Stimulated activated CD8-positive, alpha-beta memory T cell treated with anti-CD3 and anti-CD28 coated beads, Interleukin-2, amount 100 ng/mL, for 48 hours (primary cell): Measurements from ENCODE around the gene ZBTB20.
A peak's percentile ranks its signal among the peaks of the same experiment; 100 is the strongest.

ENCODE experiments used
- DNase-seq, 2 donors: peaks; one replicate each; pipeline ENCODE4 v3.0.0-alpha.2; 2020; ENCODE audit warnings: low read depth in 2 of 2

The ZBTB20 gene

DNA sequence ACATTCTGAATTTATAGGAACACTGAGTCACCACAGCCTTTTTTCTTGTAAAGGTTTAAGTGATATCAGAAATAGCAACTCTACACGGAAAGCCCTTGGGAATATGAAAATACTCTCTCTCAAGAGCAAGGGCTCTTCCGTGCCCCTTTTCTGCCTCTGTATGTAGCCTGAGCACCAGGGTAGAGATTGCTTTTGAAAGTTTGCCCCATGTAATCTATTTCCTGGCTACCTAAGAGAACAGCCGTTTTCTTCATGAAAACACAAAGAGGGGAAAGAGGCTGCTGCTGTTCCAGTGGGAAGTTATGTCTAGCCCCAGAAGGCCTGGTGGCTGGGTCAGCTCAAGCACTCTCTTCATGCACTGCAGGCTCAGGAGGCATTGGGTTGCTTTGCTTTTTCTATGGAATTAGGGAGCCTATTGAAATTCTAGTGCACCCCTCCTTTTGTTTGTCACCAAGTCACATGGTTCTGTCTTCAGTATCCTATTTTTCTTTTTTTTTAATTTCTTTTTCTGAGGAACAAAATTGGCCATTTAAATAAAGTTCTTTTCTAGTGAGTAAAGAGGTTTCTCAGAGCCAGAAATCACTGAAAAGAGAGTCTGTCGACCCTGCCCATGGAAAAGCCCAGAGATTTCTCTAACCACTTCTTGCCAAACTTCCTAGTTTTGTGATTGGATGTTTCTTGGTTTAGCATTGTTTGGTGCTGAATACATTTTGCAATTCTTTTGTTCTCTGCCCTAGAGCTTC lies 813.7 kb downstream of the ZBTB20 start:
- DNase-seq, result no peak

DNA sequence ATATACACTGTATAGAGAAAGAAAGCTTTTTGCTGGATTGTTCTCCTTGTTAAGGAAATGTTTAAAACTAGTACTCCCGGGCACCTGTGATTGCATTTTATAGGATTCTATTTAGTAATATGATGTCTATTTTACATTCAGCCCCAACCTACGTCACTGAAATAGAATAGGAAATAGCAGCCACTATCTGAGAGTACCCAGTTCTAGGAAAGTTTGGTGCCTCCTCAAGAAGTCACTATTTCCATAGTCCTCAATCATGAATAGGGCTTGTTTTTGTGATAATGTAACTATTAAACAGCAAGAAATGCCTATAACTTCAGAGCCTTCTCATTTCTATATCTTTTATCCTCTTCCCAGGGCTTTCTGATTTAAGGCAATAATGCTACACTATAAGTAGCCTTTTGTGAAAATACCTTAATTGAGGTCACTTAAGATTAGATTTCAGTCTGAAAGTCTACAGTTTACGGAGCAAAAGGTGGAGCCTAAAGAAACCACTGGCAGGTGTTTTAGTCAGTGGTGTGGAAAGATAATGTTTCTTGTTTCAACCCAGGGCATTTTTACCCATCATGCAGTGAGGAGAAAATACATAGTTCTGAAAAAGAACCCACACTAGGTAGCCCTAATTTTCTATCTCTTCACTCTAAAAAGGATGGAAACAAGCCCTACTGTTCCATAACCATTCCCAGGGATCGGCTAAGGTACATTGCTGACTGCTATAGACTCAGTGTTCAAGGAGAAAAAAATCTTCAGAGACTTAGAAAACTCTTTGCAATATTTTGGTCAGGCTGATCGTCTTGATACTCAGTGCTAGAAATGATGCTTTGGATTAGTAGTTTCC lies 814.5 kb downstream of the ZBTB20 start:
- no peak for DNase-seq

DNA sequence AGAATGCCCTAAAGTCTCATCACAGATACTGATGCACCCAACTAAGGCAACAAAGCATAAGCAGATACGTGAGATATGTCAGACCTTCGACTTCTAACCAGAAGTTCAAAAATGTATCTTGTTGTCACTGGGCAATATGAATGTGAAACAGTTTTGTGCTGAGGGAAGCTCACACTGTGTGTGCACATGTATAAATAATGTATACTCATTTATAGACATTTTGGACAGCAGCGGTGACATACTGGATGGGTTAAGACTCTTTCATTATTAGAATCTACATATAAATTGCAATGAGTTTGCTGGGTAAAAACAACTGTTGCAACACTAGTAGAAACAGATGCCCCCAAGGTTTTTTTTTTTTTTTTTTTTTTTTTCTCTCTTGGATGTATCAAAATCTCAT lies 815.4 kb downstream of the ZBTB20 start:
- no peak for DNase-seq

DNA sequence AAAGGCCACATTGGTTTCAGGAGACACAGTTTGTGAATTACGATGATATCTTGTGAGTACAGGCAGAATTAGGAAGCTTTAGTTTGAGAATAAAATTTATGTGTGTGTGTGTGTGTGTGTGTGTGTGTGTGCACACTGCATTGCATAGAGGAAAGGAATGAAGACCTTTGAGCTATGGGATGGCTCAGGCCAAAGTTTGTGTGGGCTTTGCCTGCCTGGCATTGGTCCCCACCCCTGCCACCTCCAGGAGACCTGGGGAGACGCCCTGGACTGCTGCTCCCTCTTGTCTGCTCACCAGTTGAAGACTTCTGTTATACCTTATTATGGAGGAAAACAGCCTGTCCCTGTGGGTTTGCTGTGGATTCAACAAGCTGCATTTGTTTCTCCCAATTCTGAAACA lies 816.1 kb downstream of the ZBTB20 start:
- no peak for DNase-seq

DNA sequence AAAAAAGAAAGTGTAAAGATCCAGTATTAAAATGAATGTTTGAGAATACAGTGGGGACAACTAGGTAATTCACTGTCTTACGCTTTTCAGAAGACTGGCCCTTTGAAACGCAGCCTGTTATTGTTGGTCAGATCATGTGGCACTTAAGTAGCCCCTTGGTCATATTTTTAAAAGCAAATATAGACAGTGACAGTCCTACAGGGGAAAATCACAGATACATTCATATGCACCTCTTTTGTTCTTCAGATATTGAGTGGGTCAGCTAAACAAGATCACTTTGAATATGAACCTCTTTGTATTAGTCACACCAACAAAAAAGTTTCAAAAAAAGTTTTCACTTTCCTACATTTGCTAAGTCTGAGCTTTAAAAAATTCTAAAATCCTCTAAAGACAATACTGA lies 817.3 kb downstream of the ZBTB20 start:
- DNase-seq, result no peak

DNA sequence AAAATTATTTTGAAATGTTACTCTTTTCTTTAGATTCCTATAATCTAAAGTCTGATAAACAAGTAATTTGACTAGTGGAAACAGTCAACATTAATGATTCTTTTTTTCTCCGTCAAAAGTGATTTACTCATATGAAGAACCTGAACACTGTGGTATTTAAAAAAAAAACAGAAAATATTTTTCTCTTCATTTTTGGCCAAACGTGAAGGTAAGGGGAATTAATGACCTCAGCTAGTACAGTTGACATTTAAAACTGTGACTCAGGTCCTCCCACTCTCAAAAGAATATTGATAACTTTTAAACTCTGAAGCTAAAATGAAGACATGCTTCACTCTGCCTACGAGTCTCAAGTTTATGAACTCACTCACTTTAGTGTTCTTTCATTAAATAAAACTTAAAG lies 818.7 kb downstream of the ZBTB20 start:
- DNase-seq, result no peak

DNA sequence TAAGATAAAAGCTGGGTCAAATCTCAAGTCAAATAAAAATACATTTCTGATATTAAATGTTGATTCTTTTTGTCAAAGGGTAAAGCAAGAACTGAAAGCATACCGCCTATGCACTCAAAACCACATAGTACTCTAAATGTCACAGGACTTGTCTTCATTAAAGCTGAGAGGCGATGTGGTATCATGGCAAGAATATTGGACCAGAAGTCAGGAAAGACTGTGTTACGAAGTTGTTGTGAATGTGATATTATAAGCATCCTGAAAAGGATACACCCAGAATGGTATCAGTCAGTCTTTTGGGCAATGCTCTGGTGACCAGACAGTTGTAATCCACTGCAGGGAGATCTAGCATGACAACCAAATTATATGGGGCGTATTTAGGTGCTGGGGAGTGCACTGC lies 819.4 kb downstream of the ZBTB20 start:
- no peak for DNase-seq

DNA sequence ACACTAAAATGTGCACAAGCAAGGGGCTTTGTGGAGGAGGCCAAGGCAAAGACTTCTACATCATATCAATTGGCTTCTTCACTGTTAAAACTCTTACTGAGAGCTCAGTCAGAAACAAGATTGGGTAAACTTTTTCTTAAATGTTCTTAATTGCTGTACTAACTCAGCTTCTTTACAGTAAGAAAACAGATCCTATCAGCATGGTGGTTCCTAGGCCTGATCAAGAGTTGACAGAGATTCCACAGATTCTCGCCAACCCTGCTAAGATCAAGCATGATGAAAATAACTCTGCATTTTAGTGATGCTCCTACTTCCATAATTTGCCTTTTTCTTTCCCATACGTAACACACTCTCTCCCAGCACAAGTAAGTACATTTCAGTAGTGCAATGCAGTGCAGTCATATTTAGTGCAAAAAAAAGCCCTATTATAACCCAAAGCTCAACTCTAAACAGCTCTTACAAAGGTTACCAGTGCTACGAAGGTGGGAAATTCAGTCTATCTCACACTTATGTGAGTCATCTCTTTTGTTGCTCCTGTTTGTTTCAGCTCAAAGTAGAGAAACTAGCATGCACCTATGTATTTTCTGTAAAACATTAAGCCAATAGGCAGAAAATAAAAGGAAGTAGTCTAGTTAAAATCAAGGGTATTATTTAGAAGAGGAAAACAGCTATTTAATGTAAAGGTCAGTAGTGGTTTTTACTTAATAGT lies 823.4 kb downstream of the ZBTB20 start:
- DNase-seq, result no peak

DNA sequence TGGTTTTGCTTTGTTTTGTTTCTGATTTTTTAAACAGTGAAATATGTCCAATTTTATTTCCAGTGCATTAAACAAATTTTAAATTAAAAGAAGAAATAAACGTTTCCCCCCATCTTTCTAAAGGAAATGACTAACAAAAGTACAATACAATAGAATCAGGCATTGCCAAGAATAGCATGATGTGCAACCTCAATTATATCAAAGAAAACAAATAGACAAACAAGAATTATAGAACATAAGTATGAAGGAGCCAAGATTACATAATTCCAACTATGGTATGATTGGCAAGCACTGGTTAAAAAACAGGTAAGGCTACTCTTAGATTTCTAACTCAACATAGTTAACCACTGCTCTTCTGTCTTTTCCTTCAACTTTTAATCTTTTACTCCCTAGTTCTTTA lies 826.8 kb downstream of the ZBTB20 start:
- DNase-seq, result no peak

DNA sequence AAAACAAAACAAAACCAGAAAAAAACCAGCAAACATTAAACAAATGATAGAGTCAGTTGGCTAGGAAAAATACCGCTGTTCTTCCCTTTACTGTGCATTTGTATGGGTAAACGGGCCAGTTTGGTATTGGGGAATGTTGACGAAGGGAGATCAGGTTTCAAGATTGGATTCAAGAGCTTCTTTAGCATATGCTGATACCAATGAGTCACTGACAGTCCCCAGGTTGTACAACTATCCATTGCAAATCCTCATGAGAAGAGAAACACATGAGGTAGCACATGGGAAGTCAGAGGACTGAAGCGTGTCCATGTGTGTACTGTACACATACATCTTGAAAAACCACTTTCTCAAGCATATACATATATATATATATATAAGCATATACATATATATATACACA lies 827.6 kb downstream of the ZBTB20 start:
- DNase-seq, result no peak

DNA sequence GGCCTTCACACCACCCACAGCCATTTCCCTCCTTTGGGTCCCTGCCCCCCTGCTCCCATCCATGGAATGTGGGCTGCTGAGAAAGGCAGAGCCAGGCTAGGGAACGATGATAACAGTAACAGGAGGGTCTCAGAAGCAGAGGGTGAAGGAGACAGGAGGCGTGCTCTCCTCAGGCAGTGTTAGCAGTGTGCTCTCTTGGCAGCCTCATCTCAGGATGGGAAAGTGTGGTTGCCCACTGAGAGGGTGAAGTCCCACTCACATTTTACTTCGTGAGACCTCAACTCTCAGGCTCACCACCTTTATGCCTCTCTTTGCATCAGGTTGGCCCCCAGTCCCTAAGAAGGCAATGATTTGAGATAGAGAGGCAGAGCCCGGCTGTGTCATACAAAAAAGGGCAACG lies 828.8 kb downstream of the ZBTB20 start:
- DNase-seq, result peak in 1 of 2 donors; percentile 18

DNA sequence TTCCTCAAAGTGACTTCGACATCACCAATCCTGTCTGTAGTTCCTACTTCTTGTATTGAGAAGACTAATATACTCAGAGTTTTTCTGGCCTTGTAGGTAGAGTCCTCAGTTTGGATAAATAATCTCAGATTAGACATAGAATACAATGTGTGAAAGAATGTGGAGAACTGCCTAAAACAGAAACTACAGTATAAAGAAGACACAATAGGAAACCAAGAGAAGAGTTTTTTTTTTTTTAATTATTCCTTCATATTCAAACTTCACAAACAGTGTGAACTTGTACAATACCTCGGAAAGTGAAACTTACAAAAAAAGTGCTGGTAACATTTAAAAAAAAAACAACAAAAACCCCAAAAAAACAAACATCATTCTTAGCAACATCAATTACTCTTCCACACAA lies 832.8 kb downstream of the ZBTB20 start:
- DNase-seq, result no peak

DNA sequence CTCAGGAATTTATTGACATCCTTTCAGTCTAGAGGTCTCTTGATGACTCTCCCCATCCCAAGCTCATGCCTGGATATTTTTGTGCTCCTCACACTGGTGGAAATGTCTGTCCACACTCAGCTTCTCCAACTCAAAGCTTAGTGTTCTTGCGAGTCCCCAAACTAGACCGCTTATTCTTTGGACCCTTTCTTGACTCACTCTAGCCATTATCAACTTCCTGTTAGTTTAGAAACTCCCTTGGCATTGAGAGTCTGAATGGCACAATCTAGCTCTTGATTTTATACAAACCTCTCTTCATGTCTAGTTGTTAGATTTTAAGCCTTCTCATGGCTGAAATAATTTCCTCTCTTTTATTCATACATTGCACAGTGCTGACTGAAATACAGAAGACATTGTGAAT lies 833.7 kb downstream of the ZBTB20 start:
- no peak for DNase-seq

DNA sequence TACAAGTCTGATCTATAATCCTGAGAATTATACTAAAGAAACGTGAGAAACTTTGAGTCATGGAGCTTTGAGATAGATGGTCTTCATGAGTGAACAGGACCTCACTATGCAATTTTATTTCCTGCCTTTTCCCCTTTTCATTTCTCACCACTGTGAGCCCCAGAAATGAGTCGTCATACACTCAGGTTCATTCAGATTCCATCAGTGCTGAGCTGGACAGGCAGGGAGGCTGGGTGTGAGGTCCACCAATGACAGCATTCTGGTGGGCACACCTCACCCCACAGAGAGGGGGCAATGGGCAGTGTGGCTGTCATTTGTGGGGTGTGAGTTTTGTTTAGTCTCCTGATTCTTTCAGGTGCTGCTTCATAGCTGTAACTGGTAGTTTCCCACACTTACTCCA lies 836.4 kb downstream of the ZBTB20 start:
- DNase-seq, result no peak

DNA sequence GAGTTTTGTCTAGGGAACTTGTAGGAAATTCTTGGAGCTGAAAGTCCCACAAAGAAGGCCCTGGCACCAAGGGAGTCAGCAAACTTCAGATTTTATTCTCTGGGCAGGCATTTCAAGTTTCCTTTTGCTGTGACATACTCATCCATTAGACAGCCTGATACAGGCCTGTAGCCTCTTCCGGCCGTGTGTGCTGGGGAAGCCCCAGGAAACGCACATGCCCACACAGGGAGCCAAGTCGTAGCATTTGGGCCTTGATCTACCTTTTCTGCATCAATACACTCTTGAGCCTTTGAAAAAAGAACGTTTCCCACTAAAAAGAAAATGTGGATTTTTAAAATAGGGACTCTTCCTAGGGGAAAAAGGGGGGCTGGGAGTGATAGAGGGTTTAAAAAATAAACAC lies 838.3 kb downstream of the ZBTB20 start:
- peak in 1 of 2 donors; percentile 42 for DNase-seq

DNA sequence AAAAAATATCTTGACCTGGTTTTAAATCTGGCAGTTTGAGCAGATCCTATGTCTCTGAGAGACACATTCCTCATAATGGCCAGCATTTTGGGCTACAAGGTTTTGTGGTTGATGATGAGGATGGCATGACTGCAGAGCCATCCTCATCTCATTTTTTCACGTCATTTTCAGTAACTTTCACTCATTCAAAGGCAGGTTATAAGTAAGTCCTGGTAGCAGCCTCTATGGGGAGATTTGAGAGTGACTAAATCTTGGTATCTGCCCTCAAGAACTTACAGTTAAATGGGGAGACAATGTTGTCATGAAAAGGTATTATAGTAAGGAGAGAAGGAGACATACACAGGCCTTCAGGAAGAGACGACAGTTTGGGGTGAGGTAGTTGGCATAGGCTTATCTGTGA lies 838.7 kb downstream of the ZBTB20 start:
- no peak for DNase-seq

DNA sequence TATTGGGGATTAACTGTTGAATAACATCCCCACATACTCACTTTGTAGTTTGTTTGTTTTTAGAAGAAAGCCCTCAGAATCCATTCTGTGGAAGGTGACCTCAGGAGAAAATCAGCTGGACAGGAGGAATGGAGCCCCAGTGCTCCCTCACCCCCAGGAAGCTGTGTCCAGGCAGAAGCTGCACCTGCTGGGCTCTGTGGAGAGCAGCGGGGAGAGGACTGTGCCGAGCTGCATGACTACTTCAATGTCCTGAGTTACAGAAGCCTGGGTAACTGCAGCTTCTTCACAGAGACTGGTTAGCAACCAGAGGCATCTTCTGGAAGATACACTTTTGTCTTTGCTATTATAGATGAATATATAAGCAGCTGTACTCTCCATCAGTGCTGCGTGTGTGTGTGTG lies 839.3 kb downstream of the ZBTB20 start:
- DNase-seq, result no peak

DNA sequence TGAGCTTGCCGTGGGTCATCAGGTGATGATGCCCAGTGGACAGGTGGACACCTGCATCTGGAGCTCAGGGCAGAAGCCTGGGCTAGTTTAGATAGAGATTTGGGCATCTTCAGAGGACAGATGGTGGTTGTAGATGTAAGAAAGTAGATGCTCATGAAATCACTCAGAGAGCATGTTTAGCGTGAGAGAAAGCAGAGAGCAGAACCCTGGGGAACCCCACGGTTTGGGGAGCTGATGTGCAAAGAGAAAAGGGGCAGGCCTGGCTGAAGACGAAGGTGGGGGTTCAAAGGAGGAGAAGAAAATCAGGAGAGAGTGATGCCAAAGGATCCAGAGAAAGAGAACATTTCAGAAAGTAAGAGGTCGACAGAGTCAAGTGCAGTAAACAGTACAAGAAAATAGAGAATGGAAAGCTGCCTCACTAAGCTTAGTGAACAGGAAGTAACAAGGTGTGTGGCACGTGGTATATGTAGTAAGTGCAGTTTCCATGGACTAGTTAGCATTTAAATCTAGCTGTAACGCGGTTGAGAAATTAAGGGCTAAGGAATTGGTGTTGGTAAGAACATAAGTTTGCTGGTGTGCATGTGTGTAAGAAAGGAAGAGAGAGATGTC lies 839.8 kb downstream of the ZBTB20 start:
- peak in 1 of 2 donors; percentile 22 for DNase-seq

DNA sequence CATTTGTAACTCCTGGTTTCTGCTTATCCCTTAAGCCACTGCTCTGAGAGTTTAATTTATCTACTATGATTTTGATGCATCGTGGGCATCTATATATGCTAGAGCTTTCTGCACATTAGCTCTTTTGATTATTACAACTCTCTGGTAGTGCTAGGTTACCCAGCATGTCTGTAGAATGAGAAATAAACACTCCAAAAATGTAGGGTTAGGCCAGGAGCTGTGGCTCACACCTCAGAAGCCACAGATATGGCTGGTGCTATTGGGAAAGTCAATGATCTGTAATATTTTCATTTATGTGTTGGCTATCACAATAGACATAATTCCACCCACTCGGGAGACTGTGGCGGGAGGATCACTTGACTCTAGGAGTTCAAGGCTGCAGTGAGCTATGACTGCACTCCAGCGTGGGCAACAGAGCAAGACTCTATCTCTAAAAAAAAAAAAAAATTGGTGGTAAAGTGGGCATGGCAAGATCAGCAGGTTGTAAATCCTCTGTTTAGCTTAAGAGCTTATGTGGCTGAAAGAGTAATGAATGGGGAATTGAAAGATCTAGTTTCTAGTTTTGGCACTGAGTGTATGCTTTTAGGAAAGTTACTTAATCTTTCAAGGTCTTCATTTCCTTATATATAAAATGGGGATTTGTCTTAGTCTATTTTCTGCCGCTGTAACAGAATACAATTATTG lies 847.0 kb downstream of the ZBTB20 start:
- DNase-seq, result no peak

DNA sequence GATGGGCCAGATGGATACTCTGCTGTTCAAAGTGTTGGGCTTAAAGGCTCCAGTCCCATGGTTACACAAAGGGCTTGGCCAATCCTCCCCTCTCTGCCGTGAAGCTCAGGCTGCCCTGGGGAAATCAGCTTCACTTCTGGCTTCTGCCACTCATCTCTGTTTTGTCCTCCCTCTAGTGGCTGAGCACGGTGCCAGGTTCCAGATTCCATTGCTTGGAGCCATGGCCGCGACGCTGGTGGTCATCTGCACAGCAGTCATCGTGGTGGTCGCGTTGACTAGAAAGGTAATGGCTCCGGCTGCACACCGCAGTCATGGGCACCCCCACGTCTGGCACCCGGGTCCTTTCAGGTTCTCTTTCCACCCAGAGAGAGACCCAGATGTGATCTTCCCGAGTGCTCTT lies 847.7 kb downstream of the ZBTB20 start:
- no peak for DNase-seq

DNA sequence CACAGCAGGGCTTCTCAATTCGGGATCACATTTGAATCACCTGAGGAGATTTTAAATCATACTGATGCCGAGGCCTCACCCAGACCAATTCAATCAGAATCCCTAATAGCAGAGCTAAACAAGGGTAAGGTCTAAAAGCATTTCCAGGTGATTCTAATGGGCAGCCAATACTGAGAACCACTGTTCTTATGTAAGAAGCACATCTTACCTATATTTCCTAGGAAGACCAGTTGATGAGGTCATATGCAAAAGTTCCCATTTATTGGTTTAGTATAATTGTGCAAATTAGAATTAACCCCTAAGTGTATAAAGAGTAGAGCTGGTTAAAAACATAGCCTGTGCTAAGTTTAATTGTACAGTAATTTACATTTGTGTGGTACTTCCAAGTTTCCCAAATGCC lies 851.1 kb downstream of the ZBTB20 start:
- no peak for DNase-seq
